SW480 (cell line): ENCODE measurements around the gene PPP2R1A.

Experiments
- DNase-seq: peaks from one replicate; pipeline ENCODE4 v3.0.0-alpha.2; 2016; ENCODE audit warnings: low spot score

Gene PPP2R1A

DNA sequence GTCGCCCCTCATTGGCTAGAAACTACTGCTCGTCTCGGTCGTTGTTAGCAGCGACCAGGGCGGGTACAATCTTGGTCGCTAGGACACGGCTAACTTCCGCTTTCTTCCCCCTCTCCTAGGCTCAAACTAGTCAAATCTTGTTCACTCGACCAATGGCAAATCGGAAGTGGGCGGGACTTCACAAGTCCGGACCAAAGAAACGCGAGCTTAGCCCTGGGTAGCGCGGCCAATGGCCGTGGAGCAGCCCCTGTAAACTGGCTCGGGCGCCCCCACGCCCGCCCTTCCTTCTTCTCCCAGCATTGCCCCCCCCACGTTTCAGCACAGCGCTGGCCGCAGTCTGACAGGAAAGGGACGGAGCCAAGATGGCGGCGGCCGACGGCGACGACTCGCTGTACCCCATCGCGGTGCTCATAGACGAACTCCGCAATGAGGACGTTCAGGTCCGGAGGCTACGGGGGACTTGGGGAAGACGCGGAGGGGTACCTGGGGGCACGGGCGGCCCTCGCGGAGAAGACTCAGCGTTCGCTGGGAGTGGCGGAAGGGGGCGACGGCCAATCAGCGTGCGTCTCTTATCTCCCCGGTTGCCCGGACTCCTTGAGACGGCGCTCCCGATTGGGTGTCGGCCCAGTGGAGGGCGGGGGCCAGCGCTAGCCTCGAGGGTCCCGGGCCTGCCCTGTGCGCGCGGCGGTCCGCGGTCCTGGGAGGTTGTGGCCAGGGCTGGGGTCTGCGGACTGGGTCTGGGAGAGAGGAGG is at the start of gene PPP2R1A:
Gene PPP2R1A (plus strand): TSS at position 318 of the 752 bp plus-strand sequence. CDS start 45 bp downstream, at position 363.
- DNase-seq = peak; percentile 100

DNA sequence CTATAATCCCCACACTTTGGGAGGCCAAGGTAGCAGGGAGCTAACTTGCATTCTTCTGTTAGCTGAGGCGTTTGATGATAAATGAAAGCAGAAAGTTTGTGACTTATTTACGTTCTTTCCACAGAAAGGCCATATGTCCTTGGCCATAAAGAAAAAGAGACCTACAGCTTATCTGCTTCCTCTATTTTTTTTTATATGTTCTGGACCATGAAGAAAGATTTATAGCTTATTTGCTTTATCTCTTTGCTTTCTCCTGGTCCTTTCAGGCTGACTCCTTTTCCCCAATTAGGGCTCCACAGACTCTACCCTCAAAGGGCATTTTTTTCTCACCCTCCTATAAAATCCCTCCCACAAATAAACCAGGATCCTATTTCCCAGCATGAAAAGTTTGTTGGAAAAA is 48.6 kb upstream of the PPP2R1A start:
- no peak for DNase-seq

DNA sequence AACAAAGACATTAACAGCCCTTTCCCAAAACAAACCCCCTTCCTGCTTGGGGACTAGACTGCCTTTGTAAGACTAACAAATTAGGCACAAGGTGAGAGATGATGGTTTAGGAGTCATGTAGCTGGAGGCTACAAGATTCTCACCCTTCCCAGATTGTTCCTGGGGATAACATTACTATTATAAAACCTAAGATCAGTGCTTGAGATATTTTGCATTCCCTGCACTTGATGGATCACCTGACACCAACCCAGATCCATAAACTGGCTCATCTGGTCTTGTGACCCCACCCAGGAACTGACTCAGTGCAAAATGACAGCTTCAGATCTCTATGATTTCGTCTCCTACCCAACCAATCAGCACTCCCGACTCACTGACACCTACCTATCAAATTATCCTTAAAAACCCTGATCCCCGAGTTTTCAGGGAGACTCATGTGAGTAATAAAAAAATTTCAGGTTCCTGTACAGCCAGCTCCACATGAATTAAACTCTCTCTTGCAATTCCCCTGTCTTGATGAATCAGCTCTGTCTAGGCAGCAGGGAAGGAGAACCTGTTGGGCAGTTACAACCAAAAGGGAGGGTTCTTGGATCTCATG is 47.8 kb upstream of the PPP2R1A start:
- DNase-seq = no peak

DNA sequence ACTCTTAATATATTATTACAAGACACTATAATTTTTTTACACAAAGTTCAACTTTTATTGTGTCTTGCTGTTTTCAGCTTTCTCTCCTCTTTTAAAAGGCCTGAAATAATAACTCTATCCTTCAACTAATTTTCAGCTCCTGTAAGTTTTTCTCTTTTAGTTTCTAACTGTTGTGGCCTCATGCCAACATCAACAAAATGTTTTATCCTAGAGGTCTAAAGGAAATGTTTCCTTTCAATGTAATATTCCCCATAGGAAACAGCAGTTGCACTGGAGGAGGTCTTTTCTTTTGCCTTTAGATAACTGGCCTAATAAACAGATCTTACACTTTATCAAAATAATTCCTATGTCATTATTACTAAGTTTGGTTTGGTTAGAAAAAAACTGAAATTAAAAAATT is 41.6 kb upstream of the PPP2R1A start:
- no peak for DNase-seq

DNA sequence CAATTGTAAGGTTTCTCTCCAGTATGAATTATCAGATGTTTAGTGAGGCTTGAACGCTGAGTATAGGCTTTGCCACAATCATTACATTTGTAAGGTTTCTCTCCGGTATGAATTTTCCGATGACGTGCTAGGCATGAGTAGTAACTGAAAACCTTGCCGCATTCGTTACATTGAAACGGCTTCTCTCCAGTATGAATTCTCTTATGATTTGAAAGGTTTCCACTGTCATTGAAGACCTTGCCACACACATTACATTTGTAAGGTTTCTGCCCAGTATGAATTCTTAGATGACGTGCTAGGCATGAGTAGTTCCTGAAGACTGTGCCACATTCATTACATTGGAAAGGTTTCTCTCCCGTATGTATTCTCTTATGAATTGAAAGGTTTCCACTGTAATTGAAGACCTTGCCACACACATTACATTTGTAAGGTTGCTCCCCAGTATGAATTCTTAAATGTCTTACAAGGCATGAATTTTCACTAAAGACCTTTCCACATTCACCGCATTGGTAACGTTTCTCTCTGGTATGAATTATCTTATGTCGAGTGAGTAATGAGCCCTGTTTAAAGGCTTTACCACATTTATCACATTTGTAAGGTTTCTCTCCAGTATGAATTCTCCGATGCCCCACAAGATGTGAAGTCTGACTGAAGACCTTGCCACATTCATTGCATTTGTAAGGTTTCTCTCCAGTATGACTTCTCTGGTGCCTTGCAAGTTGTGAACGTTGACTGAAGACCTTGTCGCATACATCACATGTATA is 34.1 kb upstream of the PPP2R1A start:
- DNase-seq = no peak

DNA sequence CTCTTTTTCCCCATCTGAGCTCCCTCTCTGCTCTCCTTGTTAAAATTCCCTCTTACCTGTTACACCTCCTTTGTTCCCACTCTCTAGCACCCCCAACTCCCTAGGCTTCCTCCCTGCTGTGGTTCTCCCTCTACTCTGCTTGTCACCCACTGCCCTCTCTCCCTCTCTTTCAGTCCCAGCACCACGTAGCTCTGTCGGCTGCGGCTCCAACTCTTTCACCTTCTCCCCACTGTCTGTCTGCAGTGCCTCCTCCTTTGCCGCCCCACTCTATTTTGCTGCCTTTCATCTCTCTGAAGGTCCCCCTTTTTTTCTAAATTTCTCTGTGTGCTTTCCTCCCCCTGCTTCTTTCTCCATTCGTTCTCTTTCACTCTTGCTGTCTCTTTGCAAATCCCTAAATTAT is 19.5 kb upstream of the PPP2R1A start:
- no peak for DNase-seq

DNA sequence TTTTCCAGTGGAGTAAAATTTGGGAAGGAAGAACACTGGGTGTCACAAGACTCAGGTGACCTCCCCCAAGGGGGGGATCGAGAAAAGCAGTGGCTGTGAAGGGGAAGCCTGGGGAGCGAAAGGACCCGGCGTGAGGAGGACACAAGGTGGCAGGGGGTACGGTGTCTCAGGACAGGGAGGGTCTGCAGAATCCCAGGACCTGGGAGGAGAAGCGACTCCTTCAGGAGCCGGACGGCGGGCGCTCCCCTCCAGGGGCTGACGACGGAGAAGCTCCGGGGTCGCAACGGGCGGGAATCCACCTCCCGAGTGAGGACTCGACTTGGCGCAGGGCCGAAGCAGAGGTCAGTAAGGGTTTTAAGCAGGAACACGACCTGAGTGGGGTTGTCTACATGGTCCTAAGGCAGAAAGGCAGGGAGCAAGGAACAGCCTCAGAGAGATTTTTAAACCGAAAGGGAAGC is 19.0 kb upstream of the PPP2R1A start:
- no peak for DNase-seq

DNA sequence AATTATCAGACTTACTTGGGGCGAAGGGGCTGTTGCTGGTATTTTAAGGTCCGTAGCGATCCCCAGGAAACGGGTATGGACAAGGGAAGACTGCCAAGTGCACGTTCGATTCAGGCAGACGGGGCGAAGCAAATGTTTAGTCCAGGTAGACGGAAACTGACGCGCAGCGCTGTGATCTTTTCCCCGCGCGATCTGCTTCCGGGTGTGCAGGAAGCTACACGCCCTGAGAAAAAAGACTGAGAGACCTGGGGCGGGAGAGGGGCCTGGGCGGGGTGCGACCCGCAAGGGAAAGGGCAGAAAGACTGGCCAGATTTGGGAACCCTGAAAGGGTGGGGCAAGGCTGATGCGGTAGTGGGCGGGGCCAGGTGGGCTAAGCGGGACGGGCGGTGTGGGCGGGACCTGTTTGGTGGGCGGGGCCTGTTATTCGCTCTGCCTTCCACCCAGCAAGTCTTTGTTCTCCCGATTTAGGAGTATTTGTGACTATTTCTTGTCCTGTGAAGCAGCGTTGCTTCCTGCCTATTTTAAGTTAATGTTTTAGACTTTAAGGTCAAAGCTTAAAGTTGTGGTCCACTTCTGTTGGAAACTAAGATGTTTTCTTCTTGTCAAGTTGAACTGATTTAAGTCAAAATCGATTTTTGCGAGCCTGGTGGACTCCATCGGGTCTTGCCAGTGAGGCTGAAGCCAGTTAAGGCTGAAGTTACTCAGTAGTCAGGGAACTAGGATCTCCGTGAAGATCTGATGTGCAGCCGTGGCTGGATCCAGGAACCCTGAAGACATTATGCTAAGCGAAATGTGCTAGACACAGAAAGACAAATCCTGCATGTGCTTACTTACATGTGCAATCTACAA is 18.3 kb upstream of the PPP2R1A start, which contains the start of gene ZNF836:
Gene ZNF836 (minus strand): TSS at position 301 of the 849 bp plus-strand sequence. CDS start 3,549 bp downstream, outside the sequence.
- DNase-seq = peak; percentile 73

DNA sequence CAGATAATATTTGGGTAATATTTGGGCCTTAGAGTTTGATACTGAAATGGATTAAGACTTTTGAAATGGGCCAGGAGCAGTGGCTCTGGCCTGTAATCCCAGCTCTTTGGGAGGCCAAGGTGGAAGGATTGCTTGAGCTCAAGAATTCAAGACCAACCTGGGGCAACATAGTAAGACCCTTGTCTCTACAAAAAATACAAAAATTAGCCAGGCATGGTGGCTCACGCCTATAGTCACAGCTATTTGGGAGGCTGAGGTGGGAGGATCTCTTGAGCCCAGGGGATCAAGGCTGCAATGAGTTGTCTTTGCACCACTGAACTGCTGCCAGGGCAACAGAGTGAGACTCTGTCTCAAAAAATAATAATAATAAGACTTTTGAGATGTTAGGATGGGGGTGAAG is 17.5 kb upstream of the PPP2R1A start:
- DNase-seq = no peak

DNA sequence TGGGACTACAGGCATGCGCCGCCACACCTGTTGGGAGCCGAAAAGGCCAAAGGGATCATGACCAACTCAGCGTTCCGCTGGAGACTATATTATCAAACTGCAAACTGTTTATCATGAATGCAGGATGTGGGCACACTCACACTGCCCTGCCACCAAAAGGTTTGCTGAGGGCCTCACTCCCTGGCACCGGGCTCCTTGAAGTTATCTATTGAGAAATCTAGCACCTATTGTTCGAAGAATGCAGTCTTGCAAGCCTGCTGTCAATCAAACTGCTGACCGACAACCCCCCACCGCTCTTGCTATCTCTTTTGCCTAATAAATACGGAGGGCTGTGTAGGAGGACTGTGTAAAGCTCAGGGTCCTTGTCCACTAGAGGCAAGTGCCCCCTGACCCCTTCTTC is 13.3 kb upstream of the PPP2R1A start:
- no peak for DNase-seq

DNA sequence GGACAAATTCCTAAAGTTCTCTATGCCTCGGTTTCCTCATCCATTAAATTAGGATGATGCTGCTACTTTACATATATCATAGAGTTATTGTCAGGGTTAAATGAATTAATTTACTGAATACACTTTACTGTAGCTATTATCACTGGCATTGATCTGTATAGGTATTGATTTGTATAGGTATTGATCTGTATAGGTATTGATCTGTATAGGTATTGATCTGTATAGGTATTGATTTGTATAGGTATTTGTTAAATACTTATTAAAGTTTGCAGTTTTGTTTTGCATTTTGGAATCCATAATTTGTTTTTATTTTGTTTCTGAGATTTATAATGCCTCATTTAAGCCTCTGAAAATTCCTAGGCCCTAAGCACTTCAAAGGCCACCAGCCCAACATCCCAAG is 2.4 kb upstream of the PPP2R1A start:
- DNase-seq = no peak

DNA sequence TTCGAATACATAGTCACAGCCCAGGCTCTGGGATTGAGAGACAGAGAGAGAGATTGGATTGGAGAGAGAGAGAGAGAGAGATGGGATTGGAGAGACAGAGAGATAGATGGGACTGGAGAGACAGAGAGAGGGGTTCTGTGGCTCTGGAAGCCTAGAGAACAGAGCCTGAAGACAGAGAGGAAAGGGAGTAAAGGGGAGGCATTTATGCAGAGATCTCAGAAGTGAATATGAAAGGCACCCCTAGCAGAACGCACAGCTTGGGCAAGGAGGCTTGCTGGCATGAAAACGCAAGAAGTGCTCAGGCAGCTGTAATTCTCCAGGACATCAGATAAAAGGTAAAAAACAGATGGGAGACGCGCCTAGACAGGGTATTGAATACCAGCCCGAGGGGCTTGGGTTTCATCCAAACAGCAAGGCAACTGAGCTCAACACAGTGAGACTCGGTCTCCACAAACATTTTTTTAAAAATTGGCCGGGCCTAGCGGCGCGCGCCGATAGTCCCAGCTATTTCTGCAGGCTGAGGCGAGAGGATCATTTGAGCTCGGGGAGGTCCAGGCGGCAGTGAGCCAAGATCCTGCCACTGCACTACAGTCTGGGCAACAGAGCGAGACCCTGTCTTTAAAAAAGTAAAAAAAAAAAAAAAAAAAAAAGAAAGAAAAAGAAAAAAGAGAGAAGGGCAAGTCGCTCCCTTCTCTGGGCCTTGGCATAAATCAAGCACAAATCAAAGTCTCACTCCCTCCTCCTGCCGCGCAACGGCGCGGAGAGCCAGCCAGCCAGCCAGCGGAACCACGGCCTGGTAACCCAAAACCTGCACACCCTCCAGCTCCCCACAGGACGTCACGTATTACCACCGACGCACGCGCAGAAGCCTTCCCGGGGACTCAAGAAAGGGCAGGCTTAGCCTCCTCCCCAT is 774 bp upstream of the PPP2R1A start:
- no peak for DNase-seq

DNA sequence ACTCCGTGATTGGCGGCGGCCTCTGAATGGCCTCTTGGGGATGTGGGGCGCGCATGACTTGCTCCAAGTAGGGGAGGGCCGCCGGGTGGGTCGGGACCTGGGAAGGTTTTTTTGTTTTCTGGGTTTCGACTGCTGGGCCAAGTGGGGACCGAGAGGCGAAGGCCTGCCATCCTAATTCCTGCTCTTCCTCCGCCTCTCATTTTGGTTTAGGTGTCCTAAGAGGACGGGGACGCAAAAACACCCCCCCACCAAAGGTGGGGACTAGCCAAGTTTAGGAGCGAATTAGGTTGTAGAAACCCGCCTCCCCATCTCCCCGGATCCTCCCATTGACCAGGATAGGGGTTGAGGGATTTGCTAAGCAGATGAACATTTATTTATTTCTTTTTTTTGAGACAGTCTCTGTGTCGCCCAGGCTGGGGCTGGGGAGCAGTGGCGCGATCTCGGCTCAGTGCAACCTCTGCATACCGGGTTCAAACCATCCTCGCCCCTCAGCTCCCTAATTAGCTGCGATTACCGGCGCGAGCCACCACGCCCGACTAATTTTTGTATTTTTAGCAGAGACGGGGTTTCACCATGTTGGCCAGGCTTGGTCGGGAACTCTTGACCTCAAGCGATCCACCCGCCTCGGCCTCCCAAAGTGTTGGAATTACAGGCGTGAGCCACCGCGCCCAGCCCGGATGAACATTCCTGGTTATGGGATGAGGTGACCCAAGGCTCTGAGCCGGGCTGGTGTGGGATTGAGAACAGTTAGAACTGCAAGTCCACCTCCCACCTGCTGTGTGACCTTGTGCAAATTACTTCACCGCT is 838 bp downstream of the PPP2R1A start:
- DNase-seq = peak; percentile 41

DNA sequence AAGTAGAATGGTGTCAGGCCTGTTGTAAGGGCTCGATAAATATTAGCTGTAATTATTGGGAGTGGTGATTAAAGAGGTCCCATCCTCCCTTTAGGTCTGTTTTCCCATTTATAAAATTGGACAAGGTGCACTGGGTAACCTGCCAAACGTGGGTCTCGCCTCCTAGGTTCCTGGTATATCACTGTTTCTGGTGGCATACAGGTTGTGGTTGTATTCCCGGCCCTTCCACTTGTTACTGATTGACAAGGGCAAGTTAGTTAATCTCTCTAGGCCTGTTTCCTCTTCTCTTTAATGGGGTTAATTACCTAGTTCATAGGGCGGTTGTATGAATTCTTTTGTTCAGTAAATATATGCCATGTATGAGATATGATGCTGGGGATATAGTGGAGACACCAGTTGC is 1.5 kb downstream of the PPP2R1A start:
- DNase-seq = no peak

DNA sequence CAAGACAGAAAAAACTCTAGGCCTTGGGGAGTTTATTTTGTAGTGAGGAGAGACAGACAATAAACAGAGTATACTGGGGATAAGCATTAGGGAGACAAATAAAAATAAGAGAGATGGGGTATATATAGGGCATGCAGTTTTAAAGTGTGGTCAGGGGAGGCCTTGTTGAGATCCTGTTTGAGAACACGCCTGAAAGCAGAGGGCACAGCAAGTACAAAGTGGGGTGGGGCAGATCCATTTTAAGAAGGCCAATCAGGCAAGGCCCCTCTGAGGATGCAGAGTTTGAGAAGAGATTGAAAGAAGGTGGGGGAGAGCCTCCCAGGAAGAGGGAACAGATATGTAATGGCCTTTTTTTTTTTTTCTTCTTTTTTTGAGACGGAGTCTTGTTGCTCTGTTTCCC is 2.1 kb downstream of the PPP2R1A start:
- no peak for DNase-seq

DNA sequence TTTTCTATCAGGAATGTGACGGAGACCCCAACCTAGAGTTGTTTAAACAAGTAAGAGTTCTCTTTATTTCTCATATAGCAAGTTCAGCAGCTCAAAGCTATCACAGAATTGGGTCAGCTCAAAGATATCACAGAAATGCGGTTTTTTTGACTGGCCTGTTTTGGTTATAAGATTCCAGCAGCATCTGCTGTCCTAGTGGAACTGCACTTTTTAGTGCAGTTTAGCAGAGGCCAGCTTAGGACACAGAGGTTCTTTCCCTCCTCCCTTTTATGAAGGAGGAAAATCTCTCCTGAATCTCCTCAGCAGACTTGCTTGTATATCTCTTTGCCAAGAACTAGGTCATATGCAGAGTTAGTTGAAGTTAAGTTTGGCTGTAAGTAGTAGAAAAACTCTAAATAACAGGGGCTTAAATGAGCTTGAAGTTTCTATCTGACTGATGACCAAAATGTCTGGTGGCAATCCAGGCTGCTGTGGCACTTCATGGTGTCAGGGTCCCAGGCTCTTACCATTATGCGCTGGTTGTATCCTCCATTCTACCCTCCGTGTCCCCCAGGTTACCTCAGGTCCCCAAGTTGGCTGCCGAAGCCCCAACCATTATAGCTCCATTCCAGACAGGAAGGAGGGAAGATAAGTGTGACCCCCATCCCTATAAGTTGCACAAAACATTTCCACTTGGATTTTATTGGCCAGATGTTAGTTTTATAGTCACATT is 6.6 kb downstream of the PPP2R1A start:
- no peak for DNase-seq

DNA sequence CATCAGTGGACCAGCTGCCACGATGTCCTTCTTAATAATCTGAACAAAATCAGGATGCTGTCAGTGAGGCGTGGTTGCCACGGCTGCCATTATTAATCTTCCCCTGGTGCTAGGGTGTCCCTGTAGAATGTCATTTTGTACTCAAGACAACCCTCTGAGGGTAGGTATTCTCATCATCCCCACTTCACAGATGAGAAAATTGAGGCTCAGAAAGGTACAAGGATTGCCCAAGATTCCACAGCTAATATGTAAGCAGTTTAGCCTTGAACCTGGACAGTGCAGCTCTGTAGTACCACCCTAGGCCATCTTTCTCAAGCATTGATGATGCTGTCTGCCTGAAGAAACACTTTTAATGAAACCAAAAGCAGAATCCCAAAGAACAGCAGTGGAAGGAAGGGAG is 8.1 kb downstream of the PPP2R1A start:
- no peak for DNase-seq

DNA sequence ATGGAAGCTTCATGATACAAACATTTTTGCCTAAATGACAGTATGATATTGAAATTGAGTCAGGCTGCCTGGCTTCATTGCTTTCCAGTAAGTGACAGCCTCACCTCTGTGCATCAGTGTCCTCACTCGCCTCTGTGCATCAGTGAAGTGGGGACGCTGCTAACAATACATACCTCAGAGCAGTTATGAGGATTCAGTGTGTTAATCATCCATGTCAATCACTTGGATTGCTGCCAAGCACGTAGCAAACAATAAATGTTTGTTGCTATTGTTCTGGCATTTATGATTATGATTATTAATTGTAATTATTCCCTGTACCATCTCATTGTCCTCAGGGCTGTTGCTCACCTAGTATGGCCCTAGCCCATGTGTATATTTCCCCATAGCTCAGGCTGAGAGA is 8.8 kb downstream of the PPP2R1A start:
- no peak for DNase-seq

DNA sequence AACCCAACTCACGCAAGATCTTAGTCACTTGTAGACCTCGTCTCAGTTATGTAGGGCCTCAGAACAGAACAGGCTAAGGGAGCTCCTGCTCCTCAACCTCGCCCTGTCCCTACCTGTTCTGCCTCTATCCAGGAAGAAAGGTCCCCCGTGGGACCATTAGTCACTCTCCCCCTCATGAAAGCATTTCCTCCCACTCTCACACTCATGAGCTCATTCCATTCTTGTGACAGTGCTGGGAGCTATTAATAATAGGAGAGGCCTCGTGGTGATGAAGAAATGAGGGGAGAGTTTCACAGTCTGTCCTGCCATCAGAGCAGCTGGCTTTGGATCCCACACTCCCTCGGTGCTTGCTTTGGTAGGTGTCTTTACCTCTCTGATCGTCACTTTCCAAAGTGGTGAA is 10.2 kb downstream of the PPP2R1A start:
- no peak for DNase-seq
